Panc1 (cell line): ENCODE results near the gene PM20D1. TPM values are rescaled to one million over a fixed set of nuclear protein-coding genes. Genes with fewer than 3 reads are reported as not detected.

Experiments
- ATAC-seq: fragments of 200-7000 bp; cut with Tn5 transposase; 2 replicates; pipeline ENCODE4 v1.9.1; 2020; ENCODE audit warnings: mild to moderate bottlenecking, moderate library complexity
- BruUV-seq: library from RNA; stranded (reverse); fragments of 400-500 nt; replicated peaks from 2 replicates; lab custom pipeline; 2021; lab: Mats Ljungman, UMichigan
- CTCF ChIA-PET: fragments of 300-600 bp; sonication (Branson Sonifier 250); formaldehyde crosslinking; loops from one replicate; lab custom pipeline; 2022; ENCODE audit warnings: antibody characterized with exemption; lab: Charles Lee
- POLR2A ChIA-PET: fragments of 300-600 bp; sonication (Branson Sonifier 250); formaldehyde crosslinking; loops from one replicate; lab custom pipeline; 2022; ENCODE audit warnings: antibody characterized with exemption; lab: Charles Lee
- DNase-seq: peaks from one replicate; pipeline ENCODE4 v3.0.0-alpha.2; 2010; ENCODE audit warnings: low read depth, low spot score
- H3K27ac ChIP-seq: 2 replicates; pipeline ENCODE4 v1.5.1; 2011; ENCODE audit warnings: mild to moderate bottlenecking, low read length, inconsistent platforms
- H3K27me3 ChIP-seq: fragments of 200-500 bp; sonication (Bioruptor generic); 2 replicates; pipeline ENCODE4 v1.6.0; 2014; ENCODE audit warnings: low read length, inconsistent platforms; ENCODE audit not compliant: control insufficient read depth, insufficient read depth
- H3K36me3 ChIP-seq: fragments of 200-500 bp; sonication (Bioruptor generic); 2 replicates; pipeline ENCODE4 v1.5.1; 2014; ENCODE audit warnings: inconsistent platforms, mild to moderate bottlenecking, low read length, moderate library complexity; ENCODE audit not compliant: control insufficient read depth, insufficient read depth
- H3K4me1 ChIP-seq: 2 replicates; pipeline ENCODE4 v1.5.1; 2011; ENCODE audit warnings: inconsistent platforms, mild to moderate bottlenecking, low read length, moderate library complexity; ENCODE audit not compliant: control insufficient read depth, insufficient read depth
- H3K4me3 ChIP-seq, 2 experiments: 2 replicates each; pipeline ENCODE4 v1.5.1; 2011 to 2012; ENCODE audit warnings: low read depth in 2 of 2, low read length in 2 of 2, mild to moderate bottlenecking in 2 of 2, inconsistent platforms in 1 of 2, moderate library complexity in 1 of 2
- H3K9me3 ChIP-seq: fragments of 200-500 bp; sonication (Bioruptor generic); 2 replicates; pipeline ENCODE4 v1.5.1; 2014; ENCODE audit warnings: low read depth, mild to moderate bottlenecking, inconsistent platforms, low read length, moderate library complexity; ENCODE audit not compliant: control insufficient read depth, insufficient read depth
- POLR2AphosphoS5 ChIP-seq: IDR thresholded peaks from 2 replicates; pipeline ENCODE4 v1.6.1; 2012; ENCODE audit warnings: mild to moderate bottlenecking, low read depth, low read length, moderate library complexity
- SIN3A ChIP-seq: IDR thresholded peaks from 2 replicates; pipeline ENCODE4 v1.6.1; 2012; ENCODE audit warnings: low read depth, mild to moderate bottlenecking, low read length, moderate library complexity, borderline replicate concordance; ENCODE audit not compliant: insufficient read depth
- TCF7L2 ChIP-seq: IDR thresholded peaks from 2 replicates; pipeline ENCODE4 v1.6.1; 2011; ENCODE audit warnings: mild to moderate bottlenecking, low read depth, low read length, inconsistent platforms
- in situ Hi-C: cut with HindIII; loops from 2 replicates; pipeline ENCODE4 v1.10.0; 2016; ENCODE audit warnings: low sequenced_read_pairs, low pct_unique_long_range_greater_than_20kb
- intact Hi-C: fragments of 100-400 bp; cut with micrococcal nuclease; formaldehyde crosslinking; loops from one replicate; pipeline ENCODE4 v1.10.0; 2022; ENCODE audit not compliant: unreplicated experiment
- total RNA-seq: library from RNA; stranded (reverse); gene quantifications from one replicate; pipeline ENCODE4 v1.2.1, GENCODE V29; 2021; ENCODE audit not compliant: unreplicated experiment
- TF ChIP-seq, protein P1 (sequence below), 2 experiments: IDR thresholded peaks; 2 replicates each; pipeline ENCODE4 v1.6.1; 2011 to 2012; ENCODE audit warnings: low read depth in 2 of 2, control low read depth in 1 of 2, low read length in 1 of 2, mild to moderate bottlenecking in 1 of 2, moderate library complexity in 1 of 2; ENCODE audit not compliant: insufficient read depth in 1 of 2
- TF ChIP-seq, protein P2 (sequence below): fragments of 450-650 bp; IDR thresholded peaks from 2 replicates; pipeline ENCODE4 v1.5.1; 2017; ENCODE audit warnings: mild to moderate bottlenecking

PM20D1 gene
- total RNA-seq, 1 experiment from 2014 or later: 0.13 TPM

DNA sequence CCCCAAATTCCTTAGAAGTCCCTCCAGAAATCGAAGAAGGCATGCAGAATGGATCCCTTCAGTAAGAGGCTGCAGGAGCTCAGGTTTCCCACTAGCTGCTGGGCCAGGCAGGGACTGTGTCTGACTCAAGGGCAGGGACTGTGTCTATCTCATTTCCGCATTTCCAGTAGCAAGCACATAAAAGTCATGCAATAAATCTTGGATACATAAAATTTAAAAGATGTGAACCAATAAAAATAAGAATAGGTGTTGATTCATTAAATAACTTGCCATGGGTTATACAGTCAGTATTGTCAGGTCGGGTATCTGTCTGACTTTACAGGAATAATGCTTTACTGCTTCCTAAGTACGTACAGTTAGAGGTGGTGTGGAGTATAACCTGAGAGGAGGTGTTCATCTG, 15.2 kb downstream of the PM20D1 start:
- Histone ChIP-seq H3K4me3 (no peak overlapping the region), H3K27ac (no peak overlapping the region), H3K4me1 (no peaks in the 10 kb centered on the region), H3K27me3 (peaks cover 2% of the 10 kb centered on the region), H3K36me3 (no peaks in the 10 kb centered on the region), H3K9me3 (no peaks in the 10 kb centered on the region)
- no peak for DNase-seq
- in situ Hi-C loops: no loop called here
- CTCF ChIA-PET: no interaction called here
- intact Hi-C loops: no loop called here
- BruUV-seq: no TSS peak
- POLR2A ChIA-PET: no interaction called here
- TF ChIP-seq TCF7L2: no peak
- TF ChIP-seq, protein P1, sequence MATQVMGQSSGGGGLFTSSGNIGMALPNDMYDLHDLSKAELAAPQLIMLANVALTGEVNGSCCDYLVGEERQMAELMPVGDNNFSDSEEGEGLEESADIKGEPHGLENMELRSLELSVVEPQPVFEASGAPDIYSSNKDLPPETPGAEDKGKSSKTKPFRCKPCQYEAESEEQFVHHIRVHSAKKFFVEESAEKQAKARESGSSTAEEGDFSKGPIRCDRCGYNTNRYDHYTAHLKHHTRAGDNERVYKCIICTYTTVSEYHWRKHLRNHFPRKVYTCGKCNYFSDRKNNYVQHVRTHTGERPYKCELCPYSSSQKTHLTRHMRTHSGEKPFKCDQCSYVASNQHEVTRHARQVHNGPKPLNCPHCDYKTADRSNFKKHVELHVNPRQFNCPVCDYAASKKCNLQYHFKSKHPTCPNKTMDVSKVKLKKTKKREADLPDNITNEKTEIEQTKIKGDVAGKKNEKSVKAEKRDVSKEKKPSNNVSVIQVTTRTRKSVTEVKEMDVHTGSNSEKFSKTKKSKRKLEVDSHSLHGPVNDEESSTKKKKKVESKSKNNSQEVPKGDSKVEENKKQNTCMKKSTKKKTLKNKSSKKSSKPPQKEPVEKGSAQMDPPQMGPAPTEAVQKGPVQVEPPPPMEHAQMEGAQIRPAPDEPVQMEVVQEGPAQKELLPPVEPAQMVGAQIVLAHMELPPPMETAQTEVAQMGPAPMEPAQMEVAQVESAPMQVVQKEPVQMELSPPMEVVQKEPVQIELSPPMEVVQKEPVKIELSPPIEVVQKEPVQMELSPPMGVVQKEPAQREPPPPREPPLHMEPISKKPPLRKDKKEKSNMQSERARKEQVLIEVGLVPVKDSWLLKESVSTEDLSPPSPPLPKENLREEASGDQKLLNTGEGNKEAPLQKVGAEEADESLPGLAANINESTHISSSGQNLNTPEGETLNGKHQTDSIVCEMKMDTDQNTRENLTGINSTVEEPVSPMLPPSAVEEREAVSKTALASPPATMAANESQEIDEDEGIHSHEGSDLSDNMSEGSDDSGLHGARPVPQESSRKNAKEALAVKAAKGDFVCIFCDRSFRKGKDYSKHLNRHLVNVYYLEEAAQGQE (IDR thresholded peaks at IDR 0.05; ENCODE audit: insufficient read depth in 1 of 2, low read depth in 2 of 2, low read length in 1 of 2): no peak
- TF ChIP-seq SIN3A: no peak
- TF ChIP-seq, protein P2, sequence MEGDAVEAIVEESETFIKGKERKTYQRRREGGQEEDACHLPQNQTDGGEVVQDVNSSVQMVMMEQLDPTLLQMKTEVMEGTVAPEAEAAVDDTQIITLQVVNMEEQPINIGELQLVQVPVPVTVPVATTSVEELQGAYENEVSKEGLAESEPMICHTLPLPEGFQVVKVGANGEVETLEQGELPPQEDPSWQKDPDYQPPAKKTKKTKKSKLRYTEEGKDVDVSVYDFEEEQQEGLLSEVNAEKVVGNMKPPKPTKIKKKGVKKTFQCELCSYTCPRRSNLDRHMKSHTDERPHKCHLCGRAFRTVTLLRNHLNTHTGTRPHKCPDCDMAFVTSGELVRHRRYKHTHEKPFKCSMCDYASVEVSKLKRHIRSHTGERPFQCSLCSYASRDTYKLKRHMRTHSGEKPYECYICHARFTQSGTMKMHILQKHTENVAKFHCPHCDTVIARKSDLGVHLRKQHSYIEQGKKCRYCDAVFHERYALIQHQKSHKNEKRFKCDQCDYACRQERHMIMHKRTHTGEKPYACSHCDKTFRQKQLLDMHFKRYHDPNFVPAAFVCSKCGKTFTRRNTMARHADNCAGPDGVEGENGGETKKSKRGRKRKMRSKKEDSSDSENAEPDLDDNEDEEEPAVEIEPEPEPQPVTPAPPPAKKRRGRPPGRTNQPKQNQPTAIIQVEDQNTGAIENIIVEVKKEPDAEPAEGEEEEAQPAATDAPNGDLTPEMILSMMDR: no peak
- TF ChIP-seq POLR2AphosphoS5: no peak
- ATAC-seq: no peak

DNA sequence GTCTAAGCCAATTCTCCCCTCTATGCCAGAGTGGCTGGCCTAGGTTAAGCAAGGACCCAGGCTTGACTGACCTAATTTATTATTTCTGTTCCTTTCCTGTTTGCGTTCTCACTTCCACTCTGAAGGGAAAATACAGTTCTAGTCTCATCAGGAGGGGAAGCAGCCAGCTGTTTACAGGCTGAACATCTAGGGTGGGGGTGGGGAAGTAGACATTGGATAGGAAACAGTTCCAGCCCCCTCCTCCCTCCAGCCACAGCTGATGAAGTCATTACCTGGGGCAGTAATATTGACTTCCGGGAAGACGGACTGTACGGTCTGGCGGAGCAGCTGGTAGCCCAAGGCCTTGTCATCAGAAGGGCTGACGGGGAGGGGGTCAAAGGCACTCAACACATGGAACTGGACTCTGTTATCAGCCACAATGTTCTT, 17.6 kb downstream of the PM20D1 start:
- H3K27ac ChIP-seq: no peak overlapping the region
- intact Hi-C loops (no loop called here), in situ Hi-C loops (no loop called here)
- ChIA-PET CTCF (no interaction called here), POLR2A (no interaction called here)
- H3K9me3 ChIP-seq: no peaks in the 10 kb centered on the region
- H3K36me3 ChIP-seq: no peaks in the 10 kb centered on the region
- no peaks in the 10 kb centered on the region for H3K4me1 ChIP-seq
- DNase-seq (no peak), ATAC-seq (no peak)
- TF ChIP-seq, protein P1 (IDR thresholded peaks at IDR 0.05; ENCODE audit: insufficient read depth in 1 of 2, low read depth in 2 of 2, low read length in 1 of 2): no peak
- TF ChIP-seq SIN3A (no peak), POLR2AphosphoS5 (no peak), TCF7L2 (no peak)
- TF ChIP-seq, protein P2: no peak
- no TSS peak for BruUV-seq
- H3K4me3 ChIP-seq: no peak overlapping the region
- peaks cover 4% of the 10 kb centered on the region for H3K27me3 ChIP-seq
